GM21619 (cell line): ENCODE results near the gene CDKAL1.

ENCODE experiments used
- ATAC-seq: cut with Tn5 transposase; IDR thresholded peaks from one replicate; pipeline ENCODE4 v1.9.1; 2021; ENCODE audit not compliant: unreplicated experiment

The CDKAL1 gene

DNA sequence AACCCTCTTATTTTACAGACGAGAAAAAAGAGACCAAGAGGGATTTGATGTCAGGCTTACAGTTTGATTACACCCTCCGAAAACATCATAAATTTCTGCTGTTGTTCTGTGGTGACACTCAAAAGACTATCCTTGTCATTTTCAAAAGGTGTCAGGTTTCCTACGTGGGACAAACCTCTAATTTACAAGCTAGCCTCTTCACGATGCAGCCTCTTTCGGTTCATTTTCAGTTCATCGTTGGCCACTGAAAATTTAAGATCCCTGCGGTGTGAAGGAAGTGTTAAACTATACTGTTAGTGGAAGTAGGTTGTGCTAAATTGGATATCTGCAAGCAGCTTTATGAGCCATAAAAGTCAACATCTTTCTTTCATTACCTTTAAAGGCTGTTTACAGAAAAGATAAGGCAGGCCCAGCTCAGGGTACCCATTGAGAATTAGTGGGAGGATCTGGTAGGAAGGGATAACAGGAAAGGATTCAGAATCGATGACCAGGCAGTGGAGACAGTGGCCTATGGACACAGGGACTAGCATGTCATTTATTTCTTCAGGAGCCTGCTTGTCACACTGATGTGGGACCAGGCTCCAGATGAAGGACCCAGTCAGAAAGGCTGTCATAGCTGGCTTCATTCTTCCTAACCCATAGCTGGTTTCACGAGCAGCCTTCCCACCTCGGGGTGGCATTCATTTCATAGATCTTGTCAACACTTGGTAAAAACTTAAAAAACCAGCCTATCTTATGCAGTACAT, 730.2 kb downstream of the CDKAL1 start:
- no peak for ATAC-seq

DNA sequence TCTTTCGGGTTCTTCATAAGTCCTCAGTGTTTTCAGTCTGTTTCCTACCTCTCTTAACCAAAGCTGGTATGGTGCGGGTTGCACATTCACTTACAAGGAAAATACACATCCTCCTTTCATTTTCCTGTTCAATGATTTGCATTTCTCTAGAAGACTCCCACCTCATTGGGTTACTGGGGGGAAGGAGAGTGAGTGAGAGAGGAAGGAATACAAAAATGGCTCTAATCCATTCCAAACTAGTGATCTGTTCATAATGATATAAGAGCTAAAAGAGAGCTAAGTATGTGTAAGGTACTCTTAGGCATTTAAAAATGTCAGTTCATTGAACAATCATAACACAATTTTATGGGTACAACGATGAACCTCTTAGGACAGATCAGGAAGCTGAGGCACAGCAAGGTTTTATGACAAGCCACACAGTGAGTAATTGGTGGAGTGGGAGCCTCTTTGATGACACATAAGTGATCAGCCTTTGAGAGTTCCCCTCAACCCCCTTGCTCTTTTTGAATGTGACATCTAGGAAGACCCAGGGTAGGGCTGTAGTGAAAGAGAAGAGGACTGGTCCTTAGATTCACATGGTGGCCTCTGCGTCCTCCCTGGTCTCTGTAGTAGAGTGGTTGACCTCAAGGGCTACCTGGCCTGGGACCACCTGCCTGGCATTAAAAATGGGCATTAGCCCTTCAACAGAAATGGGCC, 730.9 kb downstream of the CDKAL1 start:
- ATAC-seq: no peak

DNA sequence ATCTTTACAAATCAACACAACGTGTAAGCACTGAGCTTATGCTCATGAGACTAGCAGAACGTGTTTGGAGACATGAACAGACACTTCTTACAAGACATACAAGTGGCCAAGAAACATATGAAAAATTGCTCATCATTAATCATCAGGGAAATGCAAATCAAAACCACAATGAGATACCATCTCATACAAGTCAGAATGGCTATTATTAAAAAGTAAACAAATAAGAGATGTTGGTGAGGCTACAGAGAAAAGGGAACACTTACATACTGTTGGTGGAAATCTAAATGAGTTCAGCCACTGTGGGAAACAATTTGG, 731.4 kb downstream of the CDKAL1 start:
- ATAC-seq: no peak

DNA sequence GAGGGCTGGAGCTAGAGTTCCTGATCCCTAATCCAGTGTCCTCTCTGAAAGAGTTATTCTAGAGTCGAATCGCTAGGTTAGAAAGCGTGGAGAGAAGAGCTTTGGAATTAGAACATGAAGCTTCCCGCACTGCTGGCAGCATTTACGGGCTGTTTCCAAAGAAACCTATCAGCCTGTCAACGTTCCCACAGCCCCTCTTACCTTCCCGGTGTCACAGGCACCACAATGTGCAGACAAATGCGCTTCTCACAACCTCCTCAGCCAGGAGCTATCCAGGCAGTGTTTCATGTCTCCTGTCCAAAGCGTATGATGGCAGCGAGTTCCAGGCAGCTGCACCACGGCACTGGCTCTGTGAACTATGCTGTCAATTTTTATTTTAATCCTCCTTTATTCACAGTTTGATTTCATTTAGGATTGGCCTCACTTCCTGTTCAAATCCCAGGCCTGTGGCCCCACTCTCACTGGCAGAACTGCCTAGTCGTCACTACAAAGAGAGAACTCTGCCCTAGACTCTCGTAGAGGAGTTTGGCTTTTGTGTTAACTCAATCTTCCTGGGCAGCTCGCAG, 736.5 kb downstream of the CDKAL1 start:
- ATAC-seq: no peak

DNA sequence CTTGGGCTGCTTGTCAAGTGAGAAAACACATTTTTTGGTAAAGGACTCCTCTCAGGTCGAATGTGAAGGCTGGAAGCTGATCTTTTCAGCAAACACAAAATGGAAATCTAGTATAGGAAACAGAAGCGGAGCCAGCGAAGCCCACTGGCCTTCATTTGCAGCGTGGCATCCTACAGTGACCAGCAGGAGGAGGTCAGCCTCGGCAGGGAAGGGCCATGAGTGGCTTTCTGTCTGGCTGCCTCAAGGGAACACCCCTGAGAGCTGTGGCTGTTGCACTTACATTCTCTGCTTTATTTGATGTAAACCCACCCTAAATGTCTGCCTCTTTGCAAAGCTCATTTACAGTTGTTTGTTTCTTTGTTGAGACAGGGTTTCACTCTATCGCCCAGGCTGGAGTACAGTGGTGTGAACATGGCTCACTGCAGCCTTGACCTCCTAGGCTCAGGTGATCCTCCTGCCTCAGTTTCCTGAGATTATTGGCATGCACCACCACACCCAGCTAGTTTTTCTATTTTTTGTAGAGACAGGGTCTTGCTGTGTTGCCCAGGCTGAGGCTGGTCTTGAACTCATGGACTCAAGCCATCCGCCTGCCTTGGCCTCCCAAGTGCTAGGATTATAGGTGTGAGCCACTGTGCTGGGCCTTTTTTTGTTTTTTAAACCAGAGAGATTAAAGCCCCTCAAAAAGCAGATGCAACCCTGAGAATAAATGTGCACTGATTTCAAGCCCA, 737.3 kb downstream of the CDKAL1 start:
- ATAC-seq: no peak

DNA sequence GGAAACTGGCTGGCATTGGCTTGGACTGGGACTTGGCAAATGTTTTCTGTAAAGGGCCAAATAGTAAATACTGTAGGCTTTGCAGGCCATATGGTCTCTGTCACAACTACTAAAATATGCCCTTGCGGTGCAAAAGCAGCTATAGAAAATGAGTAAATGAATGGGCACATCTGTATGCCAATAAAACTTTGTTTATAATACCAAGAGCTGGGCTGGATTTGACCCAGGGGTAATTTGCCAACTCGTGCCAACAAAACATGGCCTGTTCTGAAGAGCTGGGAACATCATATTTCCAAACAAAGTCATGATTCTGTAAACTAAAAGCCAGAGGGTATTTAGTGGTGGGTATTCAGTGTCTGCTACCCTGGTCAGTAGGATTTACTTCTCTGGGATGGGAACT, 739.2 kb downstream of the CDKAL1 start:
- ATAC-seq: no peak

DNA sequence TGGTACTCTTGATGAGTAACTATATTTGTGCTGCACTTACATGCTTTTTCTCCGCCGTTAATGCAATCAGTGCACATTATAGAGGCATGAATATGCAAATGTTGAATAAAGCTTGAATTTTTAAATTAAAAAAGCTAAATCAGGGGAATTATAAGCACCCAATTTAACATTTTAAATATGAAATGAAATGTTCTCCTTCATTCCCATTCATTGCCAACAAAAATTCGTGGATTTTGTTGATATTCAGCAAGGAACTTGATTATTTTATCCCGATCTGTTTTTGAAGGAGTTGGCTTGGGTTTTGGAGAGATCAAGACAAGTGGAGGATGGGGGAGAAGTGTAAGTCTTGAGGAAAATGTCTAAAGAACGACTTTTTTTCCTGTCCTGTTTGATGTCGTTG, 740.6 kb downstream of the CDKAL1 start:
- ATAC-seq: no peak

DNA sequence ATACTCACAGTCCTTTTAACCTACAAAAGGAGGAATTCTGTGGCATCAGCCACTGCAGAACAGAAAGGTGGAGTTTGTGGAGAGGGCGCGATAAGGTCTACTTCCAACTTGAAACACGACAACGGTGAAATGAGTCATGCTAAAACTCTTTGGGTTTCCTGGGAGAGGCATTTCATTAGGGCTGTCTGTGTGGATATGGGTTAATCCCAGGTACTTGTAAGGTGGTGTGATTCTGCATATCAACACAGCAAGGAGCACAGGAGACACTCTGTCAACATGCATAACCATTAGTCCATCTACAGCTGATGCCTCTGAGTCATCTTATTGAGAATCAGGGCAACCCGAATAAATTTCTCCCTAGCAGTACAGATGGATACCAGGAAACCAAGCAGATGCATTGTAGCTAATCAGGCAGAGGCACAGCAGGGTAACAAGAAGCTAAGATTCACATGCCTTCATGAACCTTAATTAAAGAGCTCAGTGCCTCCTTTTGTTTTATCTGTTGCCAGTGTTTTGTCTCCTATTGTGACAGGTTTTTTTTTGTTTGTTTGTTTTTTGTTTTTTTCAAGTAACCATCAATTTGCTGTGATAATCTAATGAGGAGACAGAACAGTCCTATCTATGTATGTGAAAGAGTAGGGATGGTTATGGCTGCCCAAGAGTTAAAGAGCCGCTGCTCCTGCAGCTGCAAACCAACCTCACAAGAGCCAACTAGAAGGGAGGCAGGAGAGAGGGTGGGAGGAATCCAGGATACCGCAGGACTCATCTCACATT, 743.5 kb downstream of the CDKAL1 start:
- no peak for ATAC-seq

DNA sequence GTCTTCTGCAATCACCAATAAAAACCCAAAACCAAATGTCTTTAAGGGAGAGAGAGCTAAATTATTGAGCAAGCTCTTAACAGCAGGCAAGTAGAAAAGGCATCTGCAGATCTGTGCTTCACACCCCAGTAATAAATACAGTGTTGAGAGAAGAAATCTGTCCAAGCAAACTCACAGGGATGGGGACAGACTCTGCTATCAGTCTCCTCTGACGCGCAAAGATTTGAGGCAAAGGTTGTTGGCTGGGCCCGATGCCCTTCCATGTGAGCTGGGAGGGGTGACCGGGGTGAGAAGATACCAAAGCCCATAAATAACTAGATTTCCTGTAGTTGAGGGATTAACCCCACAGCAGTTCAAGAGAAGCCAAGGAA, 744.1 kb downstream of the CDKAL1 start:
- no peak for ATAC-seq

DNA sequence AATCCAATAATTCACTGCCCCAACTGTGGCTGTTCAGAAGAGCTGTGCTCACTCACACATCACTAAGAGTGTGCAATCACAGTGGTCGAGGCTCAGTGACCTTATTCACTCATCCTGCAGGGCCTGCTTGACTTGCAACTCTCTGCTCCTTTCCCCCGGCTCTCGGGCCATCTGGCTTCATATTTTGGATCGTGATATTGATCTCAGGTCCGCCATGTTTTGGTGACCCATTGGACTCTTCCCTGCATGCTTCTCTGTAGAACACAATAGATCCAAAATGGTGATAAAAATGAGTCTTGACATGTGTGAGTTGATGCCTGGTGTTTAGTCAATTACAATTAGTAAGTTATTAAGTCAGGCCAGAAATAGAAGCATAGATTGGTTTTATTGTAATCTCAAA, 745.4 kb downstream of the CDKAL1 start:
- no peak for ATAC-seq

DNA sequence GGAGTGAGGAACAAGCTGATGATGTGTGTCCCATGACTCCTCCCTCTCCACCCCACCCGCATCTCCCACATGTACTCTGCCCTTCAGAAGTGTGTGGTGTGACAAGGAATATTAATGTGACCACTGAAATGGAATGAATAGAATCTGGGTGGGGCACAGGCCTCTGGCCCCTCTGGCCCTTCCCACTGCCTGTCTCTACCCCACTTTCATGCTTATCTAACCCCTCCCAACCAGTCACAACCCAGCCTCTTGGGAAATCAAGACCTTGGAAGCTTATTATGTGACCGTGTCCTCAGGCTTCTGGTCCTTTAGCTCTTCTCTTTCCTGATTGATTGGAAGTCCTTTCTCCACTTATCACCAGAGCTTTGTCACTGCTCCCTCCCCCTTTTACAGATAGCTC, 747.1 kb downstream of the CDKAL1 start:
- ATAC-seq: no peak
